Natural killer cell treated with Interleukin-12 subunit alpha and Interleukin-12 subunit beta and Interleukin-15 and Interleukin-18, amount 100 ng/mL, for 72 hours (primary cell): ENCODE measurements around the gene ZSCAN31. TPM values are rescaled to one million over a fixed set of nuclear protein-coding genes. Genes with fewer than 3 reads are reported as not detected.
"Not testable (repeated sequence)": the region's sequence is repeated elsewhere in the genome, so short reads cannot be mapped to it uniquely, and the experiment has no call there.

Experiments used
- ATAC-seq, 2 donors: fragments of 150-1000 bp; cut with Tn5 transposase in 1 of 2; sonication (Bioruptor Pico), chemical (Tn5 transposase) in 1 of 2; 2 replicates each; pipeline ENCODE4 v1.10.0; 2021
- DNase-seq: peaks from one replicate; pipeline ENCODE4 v3.0.0; 2022; ENCODE audit warnings: low spot score
- H3K27ac Mint-ChIP-seq, 2 donors: 1 replicate in 1 of 2; 2 replicates in 1 of 2; pipeline ENCODE4 v1.8.0; 2022; ENCODE audit warnings: mixed read lengths in 2 of 2, mild to moderate bottlenecking in 1 of 2, moderate library complexity in 1 of 2
- H3K27me3 Mint-ChIP-seq, 2 donors: 1 replicate in 1 of 2; 2 replicates in 1 of 2; pipeline ENCODE4 v1.8.0; 2022; ENCODE audit warnings: mixed read lengths in 2 of 2
- H3K36me3 Mint-ChIP-seq: one replicate; pipeline ENCODE4 v1.8.0; 2022; ENCODE audit warnings: mixed read lengths
- H3K4me1 Mint-ChIP-seq, 2 donors: 1 replicate in 1 of 2; 2 replicates in 1 of 2; pipeline ENCODE4 v1.8.0; 2022; ENCODE audit warnings: low read depth in 2 of 2, mixed read lengths in 2 of 2, mild to moderate bottlenecking in 1 of 2
- H3K4me3 Mint-ChIP-seq: one replicate; pipeline ENCODE4 v1.8.0; 2022; ENCODE audit warnings: mixed read lengths
- H3K9me3 Mint-ChIP-seq: 2 replicates; pipeline ENCODE4 v1.8.0; 2022; ENCODE audit warnings: mixed read lengths
- total RNA-seq, 2 donors: library from RNA; stranded (reverse); gene quantifications; one replicate each; pipeline ENCODE4 v1.2.3, GENCODE V29; 2022

The ZSCAN31 gene
- total RNA-seq, 2 donors from 2014 or later: 0.40 to 2.0 TPM

DNA sequence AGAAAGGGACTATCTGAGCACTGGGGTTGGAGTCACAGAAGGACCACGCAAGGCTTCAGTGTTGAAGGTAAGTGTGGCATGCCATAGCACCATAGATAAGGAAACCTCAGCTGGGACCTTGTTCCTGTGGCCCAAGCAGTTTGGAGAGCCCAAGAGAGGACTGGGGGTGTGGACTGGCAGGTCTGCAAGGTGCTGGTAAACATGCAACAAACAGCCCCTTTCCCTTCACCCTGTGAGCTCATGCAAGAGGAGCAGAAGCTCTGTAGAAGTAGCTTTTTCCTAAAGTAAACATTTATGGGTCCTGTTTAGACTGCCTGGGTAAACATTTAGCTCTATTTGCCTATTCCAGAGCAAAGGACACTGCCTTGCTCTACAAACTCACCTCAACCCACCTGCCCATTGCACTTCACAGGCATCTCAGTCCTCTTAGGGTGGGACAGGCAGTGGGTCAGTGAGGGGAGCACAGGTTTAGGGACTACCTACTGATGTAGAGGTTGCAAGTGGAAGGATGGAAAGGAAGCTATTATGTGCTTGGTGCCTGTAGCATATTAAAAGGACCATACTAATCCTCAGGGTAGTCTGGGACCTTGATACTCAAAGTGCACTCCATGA, 12.0 kb downstream of the ZSCAN31 start:
- peaks cover 14% of the 10 kb centered on the region for H3K9me3 Mint-ChIP-seq
- ATAC-seq (no peak), DNase-seq (no peak)
- no peaks in the 10 kb centered on the region for H3K4me1 Mint-ChIP-seq
- H3K27me3 Mint-ChIP-seq: peaks cover 13 to 26% of the 10 kb centered on the region in 2 donors
- peaks cover 25% of the 10 kb centered on the region for H3K36me3 Mint-ChIP-seq
- no peak overlapping the region for H3K27ac Mint-ChIP-seq
- no peak overlapping the region for H3K4me3 Mint-ChIP-seq

DNA sequence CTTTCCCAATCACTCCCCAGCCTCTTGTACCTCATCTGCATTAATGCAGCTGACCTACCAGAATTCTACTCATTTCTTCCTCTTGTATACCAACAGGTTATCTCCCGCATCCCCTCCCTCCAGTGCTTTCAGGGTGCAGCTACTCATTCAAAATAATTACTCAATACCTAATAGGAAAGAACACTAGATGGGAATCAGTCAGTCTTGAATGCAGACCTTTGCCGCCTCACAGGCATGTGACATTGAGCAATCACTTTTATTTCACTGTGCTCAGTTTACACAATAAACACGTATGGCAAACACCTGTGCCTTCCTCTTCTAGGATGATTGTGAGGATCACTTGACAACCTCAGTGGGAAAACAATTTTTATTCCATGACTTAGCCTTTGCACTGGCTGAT, 13.3 kb downstream of the ZSCAN31 start:
- Mint-ChIP-seq H3K4me1 (no peaks in the 10 kb centered on the region), H3K9me3 (peaks cover 10% of the 10 kb centered on the region)

DNA sequence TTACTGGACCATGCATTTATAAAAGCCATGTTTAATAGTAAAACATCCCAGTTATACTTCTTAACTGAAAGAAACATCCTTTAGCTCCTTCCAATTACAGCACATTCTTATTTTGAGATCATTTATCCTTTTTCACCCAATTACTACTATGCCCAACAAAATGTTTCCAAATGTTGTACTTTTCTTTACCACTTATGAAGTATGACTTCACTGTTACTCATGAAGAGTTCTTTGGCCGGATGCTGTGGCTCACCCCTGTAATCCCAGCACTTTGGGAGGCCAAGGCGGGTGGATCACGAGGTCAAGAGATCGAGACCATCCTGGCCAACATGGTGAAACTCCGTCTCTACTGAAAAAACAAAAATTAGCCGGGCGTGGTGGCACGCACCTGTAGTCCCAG, 18.1 kb downstream of the ZSCAN31 start:
- not testable (repeated sequence) for H3K9me3 Mint-ChIP-seq

More for the DNA sequence above, 13.3 kb downstream of the ZSCAN31 start:
- no peak for DNase-seq
- no peak overlapping the region for H3K27ac Mint-ChIP-seq
- peaks cover 13 to 26% of the 10 kb centered on the region in 2 donors for H3K27me3 Mint-ChIP-seq
- ATAC-seq: no peak
- H3K36me3 Mint-ChIP-seq: peaks cover 17% of the 10 kb centered on the region
- no peak overlapping the region for H3K4me3 Mint-ChIP-seq

DNA sequence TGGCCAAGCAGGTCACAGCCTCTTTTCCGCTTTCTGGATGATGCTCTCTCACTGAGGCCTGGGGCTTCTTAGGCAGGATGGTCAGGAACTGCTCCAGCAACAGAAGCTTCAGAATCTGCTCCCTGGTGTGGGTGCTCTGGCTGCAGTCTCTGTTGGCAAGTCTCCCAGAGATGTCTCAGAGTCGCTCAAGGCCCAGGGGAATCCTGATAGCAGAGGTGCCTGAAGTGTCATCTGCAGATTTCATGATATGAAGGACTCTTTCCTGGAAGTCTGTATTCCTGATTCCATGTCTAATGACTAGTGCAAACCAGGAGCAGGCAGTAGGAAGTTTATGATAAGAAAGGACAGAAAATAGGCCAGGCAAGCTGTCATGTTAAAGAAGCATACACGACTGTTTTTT, 20.3 kb downstream of the ZSCAN31 start:
- H3K36me3 Mint-ChIP-seq: no peaks in the 10 kb centered on the region

More for the DNA sequence above, 18.1 kb downstream of the ZSCAN31 start:
- H3K27ac Mint-ChIP-seq, ATAC-seq, H3K36me3 Mint-ChIP-seq, DNase-seq, H3K4me3 Mint-ChIP-seq, H3K4me1 Mint-ChIP-seq: not testable (repeated sequence)
- peaks cover 7 to 38% of the 10 kb centered on the region in 2 donors for H3K27me3 Mint-ChIP-seq

DNA sequence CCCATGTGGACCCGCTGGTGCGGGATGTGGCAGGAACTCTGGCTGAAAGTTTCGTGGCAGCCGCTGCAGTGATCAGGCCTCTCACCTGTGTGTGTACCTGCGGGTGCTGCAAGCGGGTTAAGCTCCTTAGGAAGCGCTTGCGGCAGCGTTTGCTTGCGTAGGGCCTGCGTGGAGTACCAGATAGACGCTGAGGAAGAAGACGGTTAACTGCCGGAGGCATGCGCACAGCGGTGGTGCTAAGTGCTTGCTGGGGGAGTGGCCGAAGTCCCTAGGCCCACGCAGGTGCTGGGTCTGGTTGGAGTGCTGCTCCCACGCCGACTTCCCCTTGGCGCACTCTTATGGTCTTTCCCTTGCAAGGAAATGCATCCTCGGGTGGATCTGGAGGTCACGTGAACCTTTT, 23.0 kb downstream of the ZSCAN31 start:
- ATAC-seq (no peak), DNase-seq (no peak)
- no peaks in the 10 kb centered on the region for H3K9me3 Mint-ChIP-seq
- peaks cover 7% of the 10 kb centered on the region for H3K36me3 Mint-ChIP-seq
- H3K4me1 Mint-ChIP-seq: no peaks in the 10 kb centered on the region
- H3K27me3 Mint-ChIP-seq: peaks cover 32 to 55% of the 10 kb centered on the region in 2 donors
- no peak overlapping the region for H3K4me3 Mint-ChIP-seq
- H3K27ac Mint-ChIP-seq: no peak overlapping the region

More for the DNA sequence above, 20.3 kb downstream of the ZSCAN31 start:
- H3K4me1 Mint-ChIP-seq: no peaks in the 10 kb centered on the region
- DNase-seq (no peak), ATAC-seq (no peak)
- no peak overlapping the region for H3K4me3 Mint-ChIP-seq
- H3K27me3 Mint-ChIP-seq: peaks cover 15 to 34% of the 10 kb centered on the region in 2 donors
- no peak overlapping the region for H3K27ac Mint-ChIP-seq
- H3K9me3 Mint-ChIP-seq: no peaks in the 10 kb centered on the region

DNA sequence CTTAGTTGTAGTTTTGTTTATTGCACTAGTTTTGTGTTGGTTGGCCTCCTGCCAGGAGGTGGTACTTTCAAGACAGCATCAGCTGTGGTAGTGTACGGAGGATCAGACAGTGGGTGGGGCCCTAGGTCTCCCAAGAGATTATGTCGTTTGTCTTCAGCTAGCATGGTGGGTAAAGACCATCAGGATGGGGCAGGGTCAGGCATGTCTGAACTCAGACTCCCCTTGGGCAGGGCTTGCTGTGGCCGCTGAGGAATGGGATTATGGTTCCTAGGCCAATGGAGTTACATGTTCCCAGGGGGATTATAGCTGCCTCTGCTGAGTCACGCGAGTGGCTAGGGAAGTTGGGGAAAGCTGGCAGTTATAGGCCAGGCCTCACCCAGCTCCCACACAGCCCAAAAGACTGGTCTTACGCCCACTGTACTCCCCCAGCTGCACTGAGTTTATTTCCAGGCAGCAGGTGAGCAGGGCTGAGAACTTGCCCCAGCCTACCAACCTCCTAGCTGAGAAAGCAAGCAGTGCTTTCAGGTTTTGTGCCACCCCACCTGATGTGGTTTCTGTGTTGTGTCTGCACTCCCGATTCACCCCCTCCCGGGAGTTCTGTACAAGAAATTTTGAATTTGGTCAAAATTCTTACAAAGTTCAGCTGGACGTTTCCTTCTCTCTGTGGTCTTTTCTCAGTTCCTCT, 24.7 kb downstream of the ZSCAN31 start:
- Mint-ChIP-seq H3K27ac (no peak overlapping the region), H3K4me1 (no peaks in the 10 kb centered on the region), H3K4me3 (no peak overlapping the region), H3K27me3 (peaks cover 43 to 59% of the 10 kb centered on the region in 2 donors), H3K9me3 (peaks cover 7% of the 10 kb centered on the region), H3K36me3 (peaks cover 7% of the 10 kb centered on the region)
- DNase-seq (no peak), ATAC-seq (no peak)

DNA sequence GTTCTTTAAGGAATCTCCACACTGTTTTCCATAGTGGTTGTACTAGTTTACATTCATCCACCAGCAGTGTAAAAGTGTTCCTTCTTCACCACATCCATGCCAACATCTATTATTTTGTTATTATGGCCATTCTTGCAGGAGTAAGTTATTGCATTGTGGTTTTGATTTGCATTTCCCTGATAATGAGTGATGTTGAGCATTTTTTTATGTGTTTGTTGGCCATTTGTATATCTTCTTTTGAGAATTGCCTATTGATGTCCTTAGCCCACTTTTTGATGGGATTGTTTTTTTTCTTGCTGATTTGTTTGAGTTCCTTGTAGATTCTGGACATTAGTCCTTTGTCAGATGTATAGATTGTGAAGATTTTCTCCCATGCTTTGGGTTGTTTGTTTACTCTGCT, 29.6 kb downstream of the ZSCAN31 start:
- H3K36me3 Mint-ChIP-seq, H3K27ac Mint-ChIP-seq, H3K4me1 Mint-ChIP-seq, ATAC-seq, DNase-seq, H3K9me3 Mint-ChIP-seq, H3K4me3 Mint-ChIP-seq: not testable (repeated sequence)
- H3K27me3 Mint-ChIP-seq: peaks cover 33 to 35% of the 10 kb centered on the region in 2 donors

DNA sequence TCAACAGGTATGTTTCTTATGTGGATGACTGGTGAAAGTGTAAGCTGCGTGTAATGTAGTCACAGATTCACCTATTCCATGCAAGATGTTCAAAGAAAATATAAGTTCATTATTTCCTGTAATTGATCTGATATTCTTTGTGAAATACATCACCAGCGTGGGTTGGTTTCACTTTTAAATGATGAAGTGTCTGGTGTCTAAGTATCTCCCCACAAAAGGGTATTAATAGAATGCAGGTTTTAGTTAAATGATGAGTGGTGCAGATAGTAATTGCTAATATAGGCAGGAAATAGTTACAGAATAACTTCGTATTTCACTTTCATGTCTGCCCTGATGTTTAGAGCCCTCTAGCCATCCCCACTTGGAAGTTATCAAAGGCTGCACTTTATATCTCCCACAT, 32.4 kb downstream of the ZSCAN31 start:
- Mint-ChIP-seq H3K9me3 (peaks cover 7% of the 10 kb centered on the region), H3K27me3 (peaks cover 17 to 20% of the 10 kb centered on the region in 2 donors), H3K27ac (no peak overlapping the region), H3K4me1 (peaks cover 4 to 6% of the 10 kb centered on the region in 2 donors), H3K4me3 (no peak overlapping the region), H3K36me3 (peaks cover 4% of the 10 kb centered on the region)
- ATAC-seq (no peak), DNase-seq (no peak)

DNA sequence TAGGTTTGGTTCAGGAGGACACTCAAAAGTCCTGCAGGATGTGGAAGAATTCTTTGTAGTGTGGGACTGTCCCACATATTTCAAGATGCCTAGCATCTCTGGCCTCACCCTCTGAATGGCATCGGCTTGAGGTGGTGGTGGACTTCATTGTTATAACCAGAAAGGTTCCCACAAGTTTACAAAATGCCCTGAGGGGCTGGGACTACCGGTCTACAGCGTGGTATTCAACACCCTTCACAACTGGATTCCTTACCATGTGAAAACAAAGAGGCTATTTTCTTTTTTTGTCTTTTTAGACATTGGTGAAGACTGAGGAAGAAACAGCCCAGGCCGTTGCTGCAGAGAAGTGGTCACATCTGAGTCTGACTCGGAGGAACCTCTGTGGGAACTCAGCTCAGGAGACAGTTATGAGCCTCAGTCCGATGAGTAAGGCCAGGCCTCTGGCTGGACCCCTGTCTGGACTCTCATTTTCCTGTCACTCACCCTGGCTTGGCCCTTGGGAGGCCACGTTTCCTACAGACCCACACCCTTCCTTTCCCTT, 39.4 kb downstream of the ZSCAN31 start:
- no peaks in the 10 kb centered on the region for H3K4me1 Mint-ChIP-seq
- H3K4me3 Mint-ChIP-seq: no peak overlapping the region
- H3K27me3 Mint-ChIP-seq: no peaks in the 10 kb centered on the region
- no peak overlapping the region for H3K27ac Mint-ChIP-seq
- DNase-seq: no peak
- no peaks in the 10 kb centered on the region for H3K36me3 Mint-ChIP-seq
- ATAC-seq: no peak
- no peaks in the 10 kb centered on the region for H3K9me3 Mint-ChIP-seq

DNA sequence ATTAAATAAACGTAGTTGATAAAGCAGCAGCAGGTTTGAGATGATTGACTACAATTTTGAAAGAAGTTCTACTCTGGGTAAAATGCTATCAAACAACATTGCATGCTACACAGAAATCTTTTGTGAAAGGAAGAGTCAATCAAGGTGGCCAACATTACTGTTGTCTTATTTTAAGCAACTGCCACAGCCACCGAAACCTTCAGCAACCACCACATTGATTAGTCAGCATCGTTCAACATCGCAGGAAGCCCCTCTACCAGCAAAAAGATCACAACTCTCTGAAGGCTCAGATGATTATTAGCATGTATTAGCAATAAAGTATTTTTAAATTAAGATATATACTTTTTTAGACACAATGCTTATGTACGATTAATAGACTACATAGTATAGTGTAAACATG, 40.6 kb downstream of the ZSCAN31 start:
- Mint-ChIP-seq H3K27ac (no peak overlapping the region), H3K4me3 (no peak overlapping the region), H3K4me1 (no peaks in the 10 kb centered on the region), H3K36me3 (no peaks in the 10 kb centered on the region), H3K9me3 (no peaks in the 10 kb centered on the region), H3K27me3 (peaks cover 0 to 2% of the 10 kb centered on the region in 2 donors)
- ATAC-seq: no peak
- no peak for DNase-seq

DNA sequence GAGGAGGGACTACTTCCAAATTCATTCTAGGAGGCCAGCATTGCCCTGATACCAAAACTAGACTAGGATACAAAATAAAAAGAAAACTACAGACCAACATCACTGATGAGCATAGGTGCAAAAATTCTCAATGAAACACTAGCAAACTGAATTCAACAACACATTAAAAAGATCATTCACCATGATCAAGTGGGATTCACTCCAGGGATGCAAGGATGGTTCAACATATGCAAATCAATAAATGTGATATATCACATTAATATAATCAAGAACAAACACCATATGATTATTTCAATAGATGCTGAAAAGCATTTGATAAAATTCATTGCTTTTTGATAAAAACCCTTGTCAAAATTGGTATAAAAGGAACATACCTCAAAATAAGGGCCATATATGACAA, 44.4 kb downstream of the ZSCAN31 start:
- DNase-seq: no peak
- no peaks in the 10 kb centered on the region for H3K4me1 Mint-ChIP-seq
- H3K27me3 Mint-ChIP-seq: peaks cover 2 to 3% of the 10 kb centered on the region in 2 donors
- H3K36me3 Mint-ChIP-seq: no peaks in the 10 kb centered on the region
- no peak overlapping the region for H3K27ac Mint-ChIP-seq
- no peak for ATAC-seq
- H3K4me3 Mint-ChIP-seq: no peak overlapping the region
- no peaks in the 10 kb centered on the region for H3K9me3 Mint-ChIP-seq

DNA sequence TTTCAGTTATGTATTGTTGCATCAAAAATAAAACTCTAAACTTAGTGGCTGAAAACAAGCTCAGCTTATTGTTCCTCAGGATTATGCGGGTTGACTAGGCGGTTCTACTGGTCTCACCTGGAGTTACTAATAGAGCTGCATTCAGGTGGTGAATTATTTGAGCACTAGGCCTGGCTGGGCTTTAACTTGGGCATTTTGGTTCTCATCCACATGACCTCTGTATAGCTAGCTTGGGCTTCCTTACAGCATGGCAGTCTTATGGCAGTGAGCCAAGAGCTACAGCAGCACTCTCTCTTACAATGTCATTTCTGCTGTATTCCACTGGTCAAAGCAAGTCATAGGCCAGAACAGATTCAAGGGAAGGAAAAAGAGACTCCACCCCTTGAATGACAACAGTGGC, 53.0 kb downstream of the ZSCAN31 start:
- ATAC-seq: no peak
- peaks cover 10 to 12% of the 10 kb centered on the region in 2 donors for H3K4me1 Mint-ChIP-seq
- H3K36me3 Mint-ChIP-seq: peaks cover 13% of the 10 kb centered on the region
- H3K9me3 Mint-ChIP-seq: no peaks in the 10 kb centered on the region
- no peak overlapping the region for H3K27ac Mint-ChIP-seq
- peak overlapping the region; percentile 22 for H3K4me3 Mint-ChIP-seq
- no peak for DNase-seq
- peaks cover 23 to 30% of the 10 kb centered on the region in 2 donors for H3K27me3 Mint-ChIP-seq

DNA sequence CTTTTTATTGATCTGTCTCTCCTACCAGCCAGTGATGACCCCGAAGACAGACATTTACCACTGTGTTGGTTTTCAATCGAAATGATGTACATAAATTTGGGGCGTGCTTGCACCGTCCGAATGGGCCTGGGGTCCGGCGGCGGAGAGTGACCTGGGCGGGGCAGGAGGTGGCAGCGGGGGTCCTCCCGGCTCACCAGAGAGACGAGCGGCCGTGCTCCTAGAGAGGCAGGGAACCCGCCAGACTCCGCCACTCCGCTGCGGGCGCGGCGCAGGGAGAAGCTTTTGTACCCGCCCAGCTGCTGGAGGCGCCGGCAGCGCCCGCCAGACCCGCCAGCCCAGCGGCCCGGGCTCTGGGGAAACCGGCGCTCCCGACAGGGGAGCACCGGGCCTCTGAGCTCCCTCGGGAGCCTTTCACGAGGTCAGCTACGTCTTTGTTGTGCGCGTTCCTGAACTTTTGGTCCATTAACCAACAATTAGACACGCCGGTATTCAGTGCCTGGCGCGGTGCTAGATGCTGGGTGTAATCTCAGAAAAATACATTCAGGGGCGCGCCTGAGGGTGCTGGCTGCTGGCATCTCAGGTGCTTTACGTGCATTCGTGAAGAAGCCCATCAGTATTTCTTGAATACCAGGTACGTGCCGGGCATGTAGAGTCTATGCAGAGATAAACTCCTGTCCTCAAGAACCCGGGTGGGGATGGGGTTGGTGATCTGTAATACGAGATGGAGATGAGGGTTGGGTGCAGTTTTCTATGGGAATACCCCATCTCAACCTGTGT, 54.5 kb downstream of the ZSCAN31 start, which contains the start of gene PGBD1:
Gene PGBD1, plus strand, starts transcription at position 285 of the 777 bp plus-strand sequence. CDS start 2,242 bp downstream, outside the sequence.
- ATAC-seq (peak; percentile 91 to 92), DNase-seq (peak; percentile 71)
- no peaks in the 10 kb centered on the region for H3K9me3 Mint-ChIP-seq
- H3K27ac Mint-ChIP-seq: no peak within 1 kb of the TSS
- peaks cover 10 to 12% of the 10 kb centered on the region in 2 donors for H3K4me1 Mint-ChIP-seq
- peaks cover 21% of the 10 kb centered on the region for H3K36me3 Mint-ChIP-seq
- peaks cover 23 to 26% of the 10 kb centered on the region in 2 donors for H3K27me3 Mint-ChIP-seq
- peak within 1 kb of the TSS; percentile 77 for H3K4me3 Mint-ChIP-seq
